Pons (tissue), 1 donor: Measurements from ENCODE around the gene UBR2.
"Not testable (repeated sequence)": the region's sequence is repeated elsewhere in the genome, so short reads cannot be mapped to it uniquely, and the experiment has no call there.

Source experiments
- DNase-seq: peaks from one replicate; pipeline ENCODE4 v3.0.0-alpha.2; 2016; ENCODE audit warnings: low spot score

UBR2 gene

DNA sequence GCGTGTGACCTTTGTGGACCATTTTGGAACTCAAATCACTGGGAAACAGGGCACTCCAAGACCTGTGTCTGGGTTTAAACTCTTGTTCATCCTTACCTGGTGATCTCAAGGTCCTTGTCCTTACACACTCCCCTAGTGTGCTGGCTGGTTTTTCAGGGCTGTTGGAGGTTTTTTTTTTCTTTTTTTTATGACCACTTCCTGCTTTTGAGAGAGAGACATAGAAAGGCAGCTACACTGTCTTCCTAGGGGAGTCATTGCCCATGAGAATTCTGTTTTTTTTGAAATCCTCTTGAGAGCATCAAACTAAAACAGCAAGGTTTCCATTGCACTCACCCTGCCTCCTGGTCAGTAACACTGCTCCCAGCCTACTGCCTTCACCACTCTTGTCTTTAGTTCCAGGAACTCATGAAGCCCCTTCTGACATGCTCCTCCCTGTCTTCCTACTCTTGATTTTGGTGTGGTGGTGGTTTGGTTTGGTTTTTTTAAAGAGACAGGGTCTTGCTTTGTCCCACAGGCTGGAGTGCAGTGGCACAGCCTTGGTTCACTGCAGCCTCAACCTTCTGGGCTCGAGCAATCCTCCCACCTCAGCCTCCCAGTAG, 130.0 kb downstream of the UBR2 start:
- no peak for DNase-seq

DNA sequence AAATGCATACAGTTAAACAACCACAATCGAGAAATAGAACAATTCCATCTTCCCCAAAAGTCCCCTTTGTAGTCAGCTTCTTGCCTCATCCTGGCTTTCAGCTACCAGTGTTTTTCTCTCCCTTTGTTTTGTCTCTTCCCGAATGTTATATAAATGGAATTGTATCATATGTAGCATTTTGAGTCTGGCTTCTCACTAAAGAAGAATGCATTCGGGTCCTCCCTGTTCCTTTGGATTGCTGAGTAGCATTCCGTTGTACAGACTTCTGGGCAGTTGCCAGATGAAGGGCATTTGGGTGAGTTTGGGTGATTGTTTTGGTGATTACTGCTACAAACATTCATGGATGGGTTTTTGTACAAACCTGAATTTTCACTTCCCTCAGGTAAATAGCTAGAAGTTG, 130.8 kb downstream of the UBR2 start:
- DNase-seq = no peak

DNA sequence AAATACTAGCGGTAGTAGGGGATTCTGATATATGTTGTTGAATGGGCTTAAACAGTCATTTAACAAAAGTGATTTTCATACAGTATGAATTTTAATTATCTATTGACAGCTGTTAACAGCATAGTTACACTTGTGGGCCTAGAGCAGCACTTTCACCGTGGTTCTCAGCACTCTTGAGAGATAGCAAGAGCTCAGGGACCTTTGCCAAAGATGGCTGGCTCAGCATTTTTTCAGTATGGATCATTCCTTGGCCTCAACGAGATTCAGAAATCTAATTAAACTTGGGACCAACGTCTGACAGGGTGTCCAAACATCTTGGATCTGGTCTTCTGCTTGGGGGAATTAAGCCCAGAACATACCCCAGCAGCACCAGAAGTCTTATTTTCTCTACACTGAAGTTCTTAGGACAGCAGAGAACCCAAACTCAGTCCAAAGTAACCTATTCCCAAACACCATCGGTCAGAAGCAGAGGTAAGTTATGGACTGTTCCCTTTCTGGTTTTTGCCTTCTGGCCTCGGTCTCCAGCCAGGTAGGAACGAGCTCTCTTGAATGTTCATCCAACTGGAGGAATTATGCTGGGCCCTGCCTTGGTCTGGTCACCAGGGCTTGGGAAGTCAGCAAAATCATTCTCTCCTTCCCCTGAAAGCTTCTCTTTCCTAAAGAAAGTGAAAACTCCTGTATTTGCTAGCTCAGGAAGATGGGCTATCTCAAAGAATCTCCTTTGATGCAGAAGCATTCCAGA, 132.9 kb downstream of the UBR2 start:
- no peak for DNase-seq

DNA sequence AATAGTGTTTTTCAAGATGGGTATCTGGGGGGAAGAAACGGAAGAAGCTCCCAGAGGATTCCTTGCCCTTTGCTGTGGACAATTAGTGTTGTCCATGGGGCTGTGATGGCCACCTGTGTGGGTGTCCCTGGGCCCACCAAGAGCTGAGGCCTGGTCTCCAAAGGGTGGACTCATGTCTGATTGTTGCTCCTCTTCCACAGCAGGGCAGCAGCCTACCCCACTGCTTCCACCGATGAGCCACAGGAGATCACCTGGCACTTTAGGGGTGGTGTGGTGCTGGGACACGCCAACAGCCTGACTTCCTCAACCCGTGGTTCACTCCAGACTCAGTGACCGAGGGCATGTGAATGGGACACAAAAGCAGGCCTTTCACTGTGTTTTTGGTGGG, 133.4 kb downstream of the UBR2 start:
- DNase-seq = no peak

DNA sequence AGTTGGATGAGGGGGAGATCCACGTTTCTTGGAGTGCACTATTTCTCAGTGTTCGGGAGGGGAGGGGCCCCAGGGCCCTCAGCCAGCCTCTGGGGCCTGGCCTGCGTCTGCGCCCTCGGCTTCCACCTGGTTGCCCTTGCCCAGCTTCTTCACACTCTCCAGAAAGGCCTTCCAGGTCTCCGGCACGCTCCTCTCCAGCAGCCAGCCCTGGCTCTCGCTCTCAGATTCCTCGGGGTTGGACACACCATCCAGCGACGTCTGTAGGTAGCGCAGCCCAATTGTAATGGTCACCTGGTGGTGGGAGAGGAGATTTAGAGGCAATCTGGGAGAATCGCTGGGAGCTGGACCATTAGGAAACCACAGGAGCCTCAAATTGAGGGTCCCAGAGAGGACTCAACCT, 134.4 kb downstream of the UBR2 start:
- no peak for DNase-seq

DNA sequence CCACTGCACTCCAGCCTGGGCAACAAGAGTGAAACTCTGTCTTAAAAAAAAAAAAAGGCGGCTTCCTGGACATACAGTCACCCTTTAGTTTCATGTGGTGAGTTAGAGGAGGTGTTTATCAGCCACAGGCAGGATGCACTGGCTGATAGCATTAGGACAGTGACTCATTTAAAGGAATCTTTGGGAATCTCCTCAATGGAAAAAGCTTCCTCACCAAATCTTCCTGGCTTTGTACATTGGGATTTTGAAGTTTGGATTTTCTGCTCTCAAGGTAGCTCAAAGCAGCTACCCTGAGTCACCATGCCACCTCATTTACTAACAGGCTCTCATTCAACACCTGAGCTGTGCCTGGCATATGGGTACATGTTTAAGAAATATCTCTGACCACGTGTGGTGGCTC, 138.4 kb downstream of the UBR2 start:
- DNase-seq = no peak

DNA sequence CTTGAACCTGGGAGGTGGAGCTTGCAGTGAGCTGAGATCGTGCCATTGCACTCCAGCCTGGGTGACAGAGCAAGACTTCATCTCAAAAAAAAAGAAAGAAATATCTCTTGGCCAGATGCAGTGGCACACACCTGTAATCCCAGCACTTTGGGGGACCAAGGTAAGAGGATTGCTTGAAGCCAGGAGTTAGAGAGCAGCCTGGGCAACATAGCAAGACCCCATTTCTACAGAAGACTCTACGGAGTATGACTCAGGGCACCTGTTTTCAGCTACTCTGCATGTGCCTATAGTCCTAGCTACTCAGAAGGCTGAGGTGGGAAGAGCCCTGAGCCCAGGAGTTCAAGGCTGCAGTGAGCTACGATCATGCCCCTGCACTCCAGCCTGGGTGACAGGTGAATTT, 139.0 kb downstream of the UBR2 start:
- DNase-seq = not testable (repeated sequence)

DNA sequence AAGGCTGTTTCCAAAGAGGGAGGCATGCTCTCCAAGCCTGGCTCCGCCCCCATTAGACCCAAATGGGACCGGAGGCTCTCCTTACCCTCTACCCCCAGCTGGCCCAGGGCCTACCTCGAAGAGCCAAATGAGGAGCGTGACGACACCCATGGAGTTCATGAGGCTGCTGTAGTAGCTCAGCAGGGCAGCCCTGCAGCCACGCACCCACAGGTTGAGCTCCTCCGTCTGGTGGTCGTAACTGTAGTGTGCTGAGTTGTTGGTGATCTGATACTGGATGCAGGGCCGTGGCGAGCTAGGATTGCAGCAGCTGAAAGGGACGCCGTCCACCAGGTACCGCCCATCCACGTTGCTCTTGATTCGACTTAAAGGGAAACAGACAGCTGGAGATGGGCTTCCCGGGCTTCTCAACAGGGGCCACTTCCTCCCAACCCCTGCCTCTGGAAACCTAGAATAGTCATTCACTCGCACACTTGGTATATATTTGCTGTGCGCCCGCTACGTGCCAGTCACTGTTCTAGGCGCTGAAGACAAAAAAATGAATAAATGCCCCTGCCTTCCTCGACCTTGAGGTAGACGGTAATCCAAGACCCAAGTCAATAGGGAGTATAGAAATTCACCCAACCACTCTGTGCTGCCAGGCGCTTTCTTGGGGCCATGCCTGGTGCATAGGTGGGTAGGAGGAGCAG, 140.6 kb downstream of the UBR2 start:
- DNase-seq = no peak

DNA sequence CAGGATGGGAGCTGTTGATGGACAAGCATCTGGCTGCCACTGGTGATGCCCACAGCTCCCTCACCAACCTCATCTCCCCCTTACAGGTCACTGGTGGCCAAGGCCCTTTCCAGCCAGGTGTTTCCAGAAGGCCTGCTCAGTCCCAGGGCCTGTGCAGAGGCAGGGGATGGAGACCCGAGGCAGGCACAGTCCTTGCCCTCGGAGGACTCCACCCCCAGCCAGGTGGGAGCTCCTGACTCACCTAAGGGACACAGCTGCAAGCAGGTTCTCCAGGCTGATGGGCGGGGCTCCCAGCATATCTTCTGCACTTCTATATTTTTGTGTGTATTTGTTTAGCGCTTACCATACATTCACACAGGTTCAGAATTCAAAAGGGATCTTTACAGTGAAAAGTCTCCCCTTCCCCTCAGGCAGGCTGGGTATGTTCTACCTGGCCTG, 141.1 kb downstream of the UBR2 start:
- DNase-seq = no peak

DNA sequence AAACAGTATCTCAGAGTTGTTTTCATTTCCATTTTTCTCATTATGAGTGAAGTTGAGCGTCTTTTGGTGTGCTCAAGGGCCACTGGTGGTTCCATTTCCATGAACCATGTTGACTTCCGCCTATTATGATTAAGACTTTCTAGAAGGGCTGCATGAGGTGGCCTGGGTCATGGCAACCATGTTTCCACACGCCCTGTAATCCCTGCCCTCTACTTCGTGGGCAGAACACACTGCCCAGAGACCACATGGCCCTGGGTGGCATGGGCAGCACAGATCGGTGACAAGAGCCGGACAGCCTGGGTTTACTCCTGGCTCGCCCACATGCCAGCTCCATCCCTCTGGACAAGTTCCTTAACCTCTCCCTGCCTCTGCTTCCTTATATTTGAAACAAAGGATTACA, 143.8 kb downstream of the UBR2 start:
- no peak for DNase-seq

DNA sequence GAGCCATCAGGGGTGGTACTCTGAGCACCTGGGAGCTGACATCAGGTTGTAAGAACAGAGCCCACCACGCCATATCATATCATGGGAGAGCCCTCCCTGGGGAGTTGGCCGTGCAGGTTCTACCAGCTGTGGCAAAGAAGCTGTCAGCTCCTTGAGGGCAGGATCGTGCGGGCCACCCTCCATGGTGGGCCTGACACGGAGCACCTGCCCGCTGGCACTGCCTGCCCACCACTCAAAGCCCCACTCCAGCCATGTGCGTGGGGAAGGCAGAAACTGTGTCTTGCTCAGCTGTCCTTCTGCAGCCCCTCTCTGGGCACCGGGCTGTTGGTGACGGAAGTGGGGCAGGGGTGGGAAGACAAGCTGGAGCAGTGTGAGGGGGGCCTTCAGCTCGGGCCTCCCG, 144.3 kb downstream of the UBR2 start:
- DNase-seq = no peak

DNA sequence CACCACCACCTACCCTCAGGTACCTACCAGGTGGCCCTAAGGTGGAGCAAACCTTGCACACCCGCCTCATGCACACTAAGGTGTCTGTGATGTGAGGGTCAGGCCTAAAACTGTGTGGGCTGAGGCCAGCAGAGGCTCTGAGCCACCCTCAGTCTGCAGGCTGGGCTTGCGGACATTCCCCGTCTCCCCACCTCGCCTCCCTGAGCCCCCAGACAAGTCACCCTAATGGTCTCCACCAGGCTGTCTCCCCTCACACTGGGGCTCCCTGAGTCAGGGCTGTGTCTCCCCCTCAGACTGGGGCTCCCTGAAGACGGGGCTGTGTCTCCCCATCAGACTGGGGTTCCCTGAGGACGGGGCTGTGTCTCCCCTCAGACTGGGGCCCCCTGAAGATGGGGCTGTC, 146.0 kb downstream of the UBR2 start:
- DNase-seq = no peak

DNA sequence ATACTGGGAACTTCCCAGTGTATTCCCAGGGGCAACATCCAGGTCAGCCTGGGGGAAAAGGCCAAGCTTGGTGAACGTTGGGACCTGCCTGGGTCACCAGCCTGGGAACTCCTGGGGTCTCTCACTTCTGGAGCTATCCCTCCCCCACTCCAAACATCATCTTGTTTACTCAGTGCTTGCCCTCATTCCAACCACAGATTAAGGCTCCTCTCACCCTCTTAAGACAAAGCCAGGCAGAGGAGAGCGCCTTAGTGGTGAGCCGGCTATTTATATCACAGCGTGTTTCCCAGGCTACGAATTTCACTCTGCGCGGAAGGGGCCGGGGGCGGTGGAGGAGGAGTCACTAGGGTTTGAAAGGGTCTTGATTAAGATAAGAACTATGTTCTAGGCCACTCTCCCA, 146.5 kb downstream of the UBR2 start:
- no peak for DNase-seq

DNA sequence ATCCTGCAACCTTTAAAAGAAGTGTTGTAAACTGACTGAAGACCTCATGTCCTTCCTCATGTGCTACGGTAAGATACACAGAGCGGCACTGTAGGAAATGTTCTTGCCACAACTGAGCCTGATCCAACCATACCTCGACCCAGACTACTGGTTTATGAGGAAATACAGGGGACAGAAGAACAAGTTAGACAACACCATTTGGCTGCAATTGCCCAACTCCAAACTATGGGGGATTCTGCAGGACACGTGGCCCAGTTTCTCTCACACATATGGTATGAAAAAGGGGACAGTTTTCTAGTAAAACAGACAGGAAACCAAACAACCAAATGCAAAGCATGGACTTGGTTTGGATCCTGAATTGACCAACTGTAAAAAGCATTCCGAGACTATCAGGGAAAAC, 148.1 kb downstream of the UBR2 start:
- no peak for DNase-seq

DNA sequence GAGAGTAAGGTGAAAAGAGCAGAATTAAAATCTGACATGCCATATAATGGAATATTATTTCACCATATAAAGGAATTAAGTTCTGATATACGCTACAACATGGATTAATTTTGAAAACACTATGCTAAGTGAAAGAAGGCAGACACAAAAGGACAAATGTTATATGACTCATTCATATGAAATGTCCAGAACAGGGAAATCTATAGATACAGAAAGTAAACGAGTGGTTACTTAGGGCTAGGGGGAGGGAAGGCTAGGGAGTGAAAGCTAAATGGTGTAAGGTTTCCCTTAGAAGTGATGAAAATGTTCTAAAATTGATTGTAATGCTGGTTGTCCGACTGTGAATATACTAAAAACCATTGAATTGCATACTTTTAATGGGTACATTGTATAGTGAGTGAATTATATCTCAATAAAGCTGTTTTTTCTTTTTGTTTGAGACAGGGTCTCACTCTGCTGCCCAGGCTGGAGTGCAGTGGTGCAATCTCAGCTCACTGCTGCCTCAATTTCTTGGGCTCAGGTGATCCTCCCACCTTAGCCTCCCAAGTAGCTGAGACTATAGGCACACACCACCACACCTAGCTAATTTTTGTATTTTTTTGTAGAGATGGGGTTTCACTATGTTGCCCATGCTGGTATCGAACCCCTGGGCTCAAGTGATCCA, 150.4 kb downstream of the UBR2 start:
- DNase-seq = no peak

DNA sequence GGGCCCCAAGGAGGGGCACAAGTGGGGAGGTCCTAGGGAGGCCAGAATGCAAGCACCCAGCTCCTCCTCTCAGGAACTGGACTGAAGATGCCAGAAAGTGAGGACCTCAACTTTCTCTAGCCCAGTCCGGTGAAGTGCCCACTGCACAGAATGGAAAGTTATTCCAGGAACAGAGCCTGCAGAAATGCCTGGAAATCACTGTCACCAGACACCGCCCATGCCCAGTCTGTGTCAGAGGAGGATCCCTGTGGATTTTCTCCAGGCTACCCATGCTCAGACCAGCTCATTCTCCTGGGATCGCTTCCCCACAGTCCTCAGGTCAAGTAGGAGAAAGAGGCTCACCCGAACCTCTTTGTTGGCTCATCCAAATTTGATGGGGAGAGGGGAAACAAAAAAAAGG, 152.0 kb downstream of the UBR2 start:
- DNase-seq = no peak

DNA sequence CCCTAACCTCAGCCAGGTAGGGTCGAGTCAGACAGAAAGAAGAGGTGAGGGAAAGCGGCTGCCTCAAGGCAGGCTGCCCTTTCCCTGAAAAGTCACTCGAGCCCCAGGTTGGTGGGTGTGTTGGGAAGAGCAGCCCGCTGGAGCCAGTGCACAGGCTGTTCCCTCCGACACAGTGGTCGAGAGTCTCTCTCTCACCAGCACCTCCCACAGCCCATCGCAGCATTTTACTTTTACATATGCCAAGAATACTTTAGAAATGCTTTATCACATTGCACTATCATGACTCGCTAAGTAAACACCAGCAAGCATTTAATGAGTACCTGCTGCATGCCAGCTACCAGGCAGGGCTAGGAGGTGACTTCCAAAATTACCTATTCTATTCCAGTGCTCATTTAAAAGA, 156.9 kb downstream of the UBR2 start:
- DNase-seq = no peak

DNA sequence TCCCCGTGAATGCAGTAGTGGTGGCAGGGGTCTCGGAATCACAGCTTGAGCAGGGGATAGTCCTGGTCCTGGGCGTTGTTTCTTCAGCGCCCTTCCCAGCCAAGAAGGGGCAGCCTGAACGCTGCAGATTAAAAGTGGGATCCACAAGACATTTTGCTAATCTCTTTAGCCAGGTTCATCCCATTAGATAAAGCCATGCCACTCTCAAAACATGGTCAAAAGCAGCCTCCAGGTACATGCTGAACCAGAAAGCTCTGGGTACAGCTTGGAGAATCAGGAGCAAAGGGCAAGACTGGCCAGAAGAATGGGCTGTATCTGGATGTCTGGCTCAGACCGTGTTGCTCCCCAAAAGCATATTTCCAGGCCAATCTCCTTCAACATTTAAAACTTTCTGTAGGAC, 158.7 kb downstream of the UBR2 start, which contains the start of gene PRPH2:
PRPH2 (minus strand) TSS at position 101 of the 400 bp plus-strand sequence. CDS start 263 bp downstream, outside the sequence.
- DNase-seq = no peak

DNA sequence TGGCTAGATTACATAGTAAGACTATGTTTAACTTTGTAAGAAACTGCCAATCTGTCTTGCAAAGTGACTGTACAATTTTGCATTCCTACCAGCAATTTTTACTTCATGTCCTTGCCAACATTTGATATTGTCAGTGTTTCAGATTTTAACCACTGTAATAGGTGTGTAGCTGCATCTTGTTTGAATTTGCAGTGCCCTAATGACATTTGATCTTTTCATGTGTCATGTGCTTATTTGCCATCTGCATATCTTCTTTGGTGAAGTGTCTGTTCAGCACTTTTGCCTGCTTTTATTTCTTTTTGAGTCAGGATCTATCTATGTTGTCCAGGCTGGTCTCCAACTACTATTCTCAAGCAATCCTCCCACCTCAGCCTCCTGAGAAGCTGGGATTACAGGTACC, 161.0 kb downstream of the UBR2 start:
- DNase-seq = no peak

DNA sequence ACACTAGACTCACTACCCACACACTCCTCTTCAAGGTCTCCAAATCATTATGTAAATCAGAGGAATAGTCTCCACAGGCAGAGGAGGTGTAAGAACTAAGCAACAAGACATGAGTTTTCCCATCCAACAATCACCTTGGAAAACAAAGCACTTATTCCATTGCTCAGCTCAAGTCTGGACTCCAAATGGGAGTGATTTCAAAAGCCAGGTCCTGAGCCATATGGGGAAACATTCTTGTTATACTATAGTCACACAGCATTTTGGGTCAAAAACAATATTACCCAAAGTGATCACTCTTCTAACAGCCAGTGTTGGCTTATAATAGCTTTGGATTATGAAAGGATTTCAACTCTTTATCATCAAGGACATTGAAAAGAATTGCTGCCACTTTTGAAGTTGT, 162.2 kb downstream of the UBR2 start:
- DNase-seq = peak; percentile 11

DNA sequence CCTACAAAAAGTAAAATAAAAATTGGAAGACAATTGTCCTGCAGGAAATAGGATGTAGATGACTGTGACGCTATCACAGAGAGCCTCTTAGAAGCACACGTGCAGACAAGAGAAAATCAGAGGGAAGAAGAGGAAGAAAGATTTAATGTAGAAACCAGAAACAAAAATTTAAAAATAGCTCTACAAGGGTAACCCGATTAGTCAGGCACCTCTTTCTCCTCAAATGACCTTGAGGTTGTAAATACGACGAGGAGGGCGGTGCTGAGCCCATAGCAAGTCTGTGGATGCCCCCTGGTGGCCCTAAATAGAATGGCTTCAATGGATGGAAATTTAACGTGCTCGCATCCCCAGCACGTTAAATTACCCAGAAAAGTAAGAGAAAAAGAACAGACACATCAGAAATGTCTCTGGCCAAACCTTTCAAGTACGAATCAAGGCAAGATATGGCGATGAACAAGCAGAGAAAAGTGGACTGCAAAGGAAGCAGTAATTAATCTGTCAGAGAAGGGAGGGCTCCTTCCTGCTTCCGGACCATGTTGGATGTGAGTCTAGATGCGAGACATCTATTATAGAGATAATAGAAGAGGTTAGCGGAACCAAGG, 162.8 kb downstream of the UBR2 start:
- peak; percentile 93 for DNase-seq

DNA sequence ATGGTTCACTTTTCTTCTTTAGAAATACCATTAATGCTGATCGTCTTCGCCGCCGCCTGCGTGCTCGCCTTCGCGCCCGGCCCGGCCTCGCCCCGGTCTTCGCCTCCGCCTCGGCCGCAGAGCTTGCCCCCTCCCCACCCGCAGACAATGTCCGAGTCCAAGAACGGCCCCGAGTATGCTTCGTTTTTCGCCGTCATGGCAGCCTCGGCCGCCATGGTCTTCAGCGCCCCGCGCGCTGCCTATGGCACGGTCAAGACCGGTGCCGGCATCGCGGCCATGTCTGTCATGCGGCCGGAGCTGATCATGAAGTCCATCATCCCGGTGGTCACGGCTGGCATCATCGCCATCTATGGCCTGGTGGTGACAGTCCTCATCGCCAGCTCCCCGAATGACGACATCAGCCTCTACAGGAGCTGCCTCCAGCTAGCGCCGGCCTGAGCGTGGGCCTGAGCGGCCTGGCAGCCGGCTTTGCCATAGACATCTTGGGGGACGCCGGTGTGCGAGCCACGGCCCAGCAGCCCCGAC, 163.3 kb downstream of the UBR2 start:
- DNase-seq = peak; percentile 5
